Esophagus squamous epithelium (tissue), 4 donors: ENCODE results near the gene SHISA5.

ENCODE experiments used
- CTCF ChIP-seq, 6 experiments: fragments of 450-650 bp in 4 of 6; fragments of 200-600 bp in 2 of 6; sonication (generic) in 2 of 6; IDR thresholded peaks; one replicate each; pipeline ENCODE4 v1.5.1; 2016 to 2019; ENCODE audit warnings: antibody characterized with exemption in 6 of 6, mild to moderate bottlenecking in 4 of 6, moderate library complexity in 4 of 6
- POLR2A ChIP-seq, 4 donors: fragments of 450-650 bp; IDR thresholded peaks; one replicate each; pipeline ENCODE4 v1.6.1; 2017; ENCODE audit warnings: antibody characterized with exemption in 4 of 4, mild to moderate bottlenecking in 4 of 4, moderate library complexity in 3 of 4

GRCh38 chr3:48516571-48516970, 12.6 kb upstream of the SHISA5 start:
- TF ChIP-seq CTCF (IDR thresholded peaks at IDR 0.05) (no peak), POLR2A (IDR thresholded peaks at IDR 0.05) (no peak)
